Keratinocyte (primary cell): Measurements from ENCODE around the gene ZNG1C.
"Not testable (repeated sequence)": the region's sequence is repeated elsewhere in the genome, so short reads cannot be mapped to it uniquely, and the experiment has no call there.

Source experiments
- CTCF ChIP-seq, 3 experiments: IDR thresholded peaks in 1 of 3; conservative IDR thresholded peaks in 1 of 3; optimal IDR thresholded peaks in 1 of 3; 2 replicates in 2 of 3; 3 replicates in 1 of 3; pipeline versions ENCODE3 to v1.5.1; 2011; ENCODE audit warnings: low read length in 3 of 3, mild to moderate bottlenecking in 3 of 3, moderate library complexity in 2 of 3, control low read depth in 1 of 3, inconsistent platforms in 1 of 3; ENCODE audit not compliant: insufficient read depth in 2 of 3; ENCODE audit errors: extremely low read depth in 1 of 3
- EZH2 ChIP-seq: IDR thresholded peaks from one replicate; pipeline ENCODE4 v1.6.1; 2012; ENCODE audit warnings: inconsistent platforms, mild to moderate bottlenecking, low read length, moderate library complexity

GRCh38 chr9:68303771-68304170 lies 62.0 kb downstream of the ZNG1C start:
- TF ChIP-seq CTCF (optimal IDR thresholded peaks at IDR 0.05 in 1 of 3, IDR thresholded peaks at IDR 0.05 in 1 of 3, conservative IDR thresholded peaks at IDR 0.05 in 1 of 3; ENCODE audit: extremely low read depth in 1 of 3, insufficient read depth in 2 of 3, low read length in 3 of 3); EZH2: not testable (repeated sequence)
